NCI-H1930 (cell line): ENCODE data around the gene MRLN.

ENCODE experiments used
- DNase-seq, 2 experiments: peaks; one replicate each; lab custom pipeline; 2025; lab: John Stamatoyannopoulos, UW

The MRLN gene

GRCh38 chr10:59705931-59706330, 47.3 kb downstream of the MRLN start:
- no peak for DNase-seq

GRCh38 chr10:59704630-59705029, 48.6 kb downstream of the MRLN start:
- DNase-seq: no peak

GRCh38 chr10:59702347-59702746, 50.9 kb downstream of the MRLN start:
- no peak for DNase-seq

- no peak for DNase-seq
Measured at GRCh38 chr10:59700709-59701108, 52.5 kb downstream of the MRLN start.

- no peak for DNase-seq
Measured at GRCh38 chr10:59698326-59698725, 54.9 kb downstream of the MRLN start.

- DNase-seq: no peak
Measured at GRCh38 chr10:59695637-59696036, 57.6 kb downstream of the MRLN start.

GRCh38 chr10:59694936-59695335, 58.3 kb downstream of the MRLN start:
- DNase-seq: no peak

- DNase-seq: no peak
Measured at GRCh38 chr10:59692113-59692512, 61.1 kb downstream of the MRLN start.

GRCh38 chr10:59688921-59689351, 64.3 kb downstream of the MRLN start:
- DNase-seq: no peak

- no peak for DNase-seq
Measured at GRCh38 chr10:59687657-59688056, 65.6 kb downstream of the MRLN start.
